ENCODE results near the gene RPL36.
A peak's percentile ranks its signal among the peaks of the same experiment; 100 is the strongest.

Gene RPL36

GRCh38 chr19:5673752-5674151 is 16.3 kb upstream of the RPL36 start:
- FAIRE-seq: no peak
- no peak for DNase-seq (ENCODE audit: low spot score)

GRCh38 chr19:5674714-5675113 is 15.4 kb upstream of the RPL36 start:
- FAIRE-seq: no peak
- DNase-seq (ENCODE audit: low spot score): no peak

- FAIRE-seq (no peak), DNase-seq (ENCODE audit: low spot score) (no peak)
These were observed 13.9 kb upstream of the RPL36 start for GRCh38 chr19:5676105-5676771.

- no peak for FAIRE-seq
These were observed 13.4 kb upstream of the RPL36 start for GRCh38 chr19:5676772-5677105.

GRCh38 chr19:5677136-5677535 is 13.0 kb upstream of the RPL36 start:
- FAIRE-seq (no peak), DNase-seq (ENCODE audit: low spot score) (no peak)

More at GRCh38 chr19:5676772-5677105, 13.4 kb upstream of the RPL36 start:
- DNase-seq (ENCODE audit: low spot score): no peak

- FAIRE-seq: no peak
- no peak for DNase-seq (ENCODE audit: low spot score)
These were observed 12.5 kb upstream of the RPL36 start for GRCh38 chr19:5677580-5677979.

GRCh38 chr19:5678071-5678718 is 11.9 kb upstream of the RPL36 start:
- no peak for FAIRE-seq
- no peak for DNase-seq (ENCODE audit: low spot score)

GRCh38 chr19:5679289-5680083 is 10.6 kb upstream of the RPL36 start:
- DNase-seq (ENCODE audit: low spot score): no peak
- FAIRE-seq: peak; percentile 53

- FAIRE-seq (no peak), DNase-seq (ENCODE audit: low spot score) (no peak)
These were observed 10.0 kb upstream of the RPL36 start for GRCh38 chr19:5680084-5680436.

GRCh38 chr19:5680437-5681368 is 9.4 kb upstream of the RPL36 start, which contains the start of the genes HSD11B1L and MICOS13:
HSD11B1L (plus strand) TSS chr19:5681027; CDS start chr19:5684833, 3,806 bp downstream.
MICOS13 (minus strand) TSS chr19:5680516; CDS start chr19:5680486, 30 bp downstream.
- peak; percentile 95 for DNase-seq (ENCODE audit: low spot score)

GRCh38 chr19:5681391-5682106 is 8.5 kb upstream of the RPL36 start:
- DNase-seq (ENCODE audit: low spot score): no peak
- peak; percentile 40 for FAIRE-seq

More at GRCh38 chr19:5680437-5681368, 9.4 kb upstream of the RPL36 start, which contains the start of the genes HSD11B1L and MICOS13:
- FAIRE-seq: no peak

GRCh38 chr19:5682107-5682482 is 8.0 kb upstream of the RPL36 start:
- no peak for DNase-seq (ENCODE audit: low spot score)
- FAIRE-seq: no peak

GRCh38 chr19:5683177-5683886 is 6.8 kb upstream of the RPL36 start:
- no peak for DNase-seq (ENCODE audit: low spot score)
- no peak for FAIRE-seq

- FAIRE-seq (no peak), DNase-seq (ENCODE audit: low spot score) (no peak)
These were observed 5.2 kb upstream of the RPL36 start for GRCh38 chr19:5684694-5685430.

GRCh38 chr19:5686326-5686646 is 3.8 kb upstream of the RPL36 start:
- no peak for FAIRE-seq

GRCh38 chr19:5686647-5687359 is 3.3 kb upstream of the RPL36 start:
- no peak for FAIRE-seq

More at GRCh38 chr19:5686326-5686646, 3.8 kb upstream of the RPL36 start:
- DNase-seq (ENCODE audit: low spot score): no peak

GRCh38 chr19:5687360-5688198 is 2.5 kb upstream of the RPL36 start:
- no peak for FAIRE-seq
- DNase-seq (ENCODE audit: low spot score): no peak

More at GRCh38 chr19:5686647-5687359, 3.3 kb upstream of the RPL36 start:
- peak; percentile 84 for DNase-seq (ENCODE audit: low spot score)
